SK-N-SH (cell line): Measurements from ENCODE around the gene ADCY6. TPM values are rescaled to one million over a fixed set of nuclear protein-coding genes. Genes with fewer than 3 reads are reported as not detected.

Experiments
- ELF1 ChIP-seq: IDR thresholded peaks from 2 replicates; pipeline ENCODE4 v1.4.0; 2012
- EP300 ChIP-seq, 2 experiments: IDR thresholded peaks; 2 replicates each; pipeline versions ENCODE4 v1.4.0 to v1.6.1; 2012; ENCODE audit warnings: borderline replicate concordance in 1 of 2, low read depth in 1 of 2, low read length in 1 of 2
- EZH2phosphoT487 ChIP-seq: fragments of 200-600 bp; sonication (generic); IDR thresholded peaks from 2 replicates; pipeline ENCODE4 v1.6.1; 2017; ENCODE audit warnings: low read depth, mixed run types, mild to moderate bottlenecking, antibody characterized with exemption, moderate library complexity, borderline replicate concordance
- FOXM1 ChIP-seq: IDR thresholded peaks from 2 replicates; pipeline ENCODE4 v1.4.0; 2012; ENCODE audit warnings: low read depth, mild to moderate bottlenecking
- GABPA ChIP-seq: IDR thresholded peaks from 2 replicates; pipeline ENCODE4 v1.4.0; 2012; ENCODE audit warnings: low read depth, mild to moderate bottlenecking
- JUND ChIP-seq: IDR thresholded peaks from 2 replicates; pipeline ENCODE4 v1.4.0; 2012
- MAX ChIP-seq: IDR thresholded peaks from 2 replicates; pipeline ENCODE4 v1.4.0; 2012; ENCODE audit warnings: low read depth
- MEF2A ChIP-seq: IDR thresholded peaks from 2 replicates; pipeline ENCODE4 v1.4.0; 2012; ENCODE audit warnings: low read depth, borderline replicate concordance
- MXI1 ChIP-seq: IDR thresholded peaks from 2 replicates; pipeline ENCODE4 v1.6.1; 2012; ENCODE audit warnings: mild to moderate bottlenecking, low read depth, low read length, improper control_type of control experiment
- PBX3 ChIP-seq: IDR thresholded peaks from 2 replicates; pipeline ENCODE4; 2012
- RAD21 ChIP-seq: IDR thresholded peaks from 2 replicates; pipeline ENCODE4 v1.6.1; 2012; ENCODE audit warnings: mild to moderate bottlenecking, low read length
- RCOR1 ChIP-seq: fragments of 150-350 bp; IDR thresholded peaks from 2 replicates; pipeline ENCODE4 v1.6.1; 2017; ENCODE audit warnings: antibody characterized with exemption, low read length
- REST ChIP-seq: IDR thresholded peaks from 2 replicates; pipeline ENCODE4 v1.6.1; 2012; ENCODE audit warnings: mild to moderate bottlenecking, low read depth, low read length, moderate library complexity
- RFX5 ChIP-seq: IDR thresholded peaks from 2 replicates; pipeline ENCODE4 v1.6.1; 2012; ENCODE audit warnings: mild to moderate bottlenecking, improper control_type of control experiment, low read length
- SMC3 ChIP-seq: IDR thresholded peaks from 2 replicates; pipeline ENCODE4 v1.6.1; 2012; ENCODE audit warnings: low read depth, low read length, improper control_type of control experiment
- TCF12 ChIP-seq: IDR thresholded peaks from 2 replicates; pipeline ENCODE4 v1.4.0; 2012
- TEAD4 ChIP-seq: IDR thresholded peaks from 2 replicates; pipeline ENCODE4 v1.4.0; 2012; ENCODE audit warnings: mild to moderate bottlenecking, borderline replicate concordance; ENCODE audit not compliant: insufficient read depth
- USF1 ChIP-seq: IDR thresholded peaks from 2 replicates; pipeline ENCODE4 v1.4.0; 2012; ENCODE audit warnings: low read depth, borderline replicate concordance
- USF2 ChIP-seq: fragments of 150-350 bp; IDR thresholded peaks from 2 replicates; pipeline ENCODE4 v1.6.1; 2017; ENCODE audit warnings: antibody characterized with exemption, low read length, low read depth, borderline replicate concordance
- YY1 ChIP-seq: IDR thresholded peaks from 2 replicates; pipeline ENCODE4 v1.4.0; 2012; ENCODE audit warnings: low read depth, mild to moderate bottlenecking
- ZBTB33 ChIP-seq: IDR thresholded peaks from 2 replicates; pipeline ENCODE4 v1.4.0; 2012; ENCODE audit warnings: low read depth, borderline replicate concordance
- polyA plus RNA-seq, 3 experiments: library from polyadenylated mRNA; depleted of rRNA; stranded (reverse); fragments of >200 nt; gene quantifications; 2 replicates each; pipeline ENCODE4 v1.2.3, GENCODE V29; 2012

Gene ADCY6
- polyA plus RNA-seq, 1 of the 3 experiments (the other 2 are of a cell fraction) = 36.0 TPM

- no peak for TF ChIP-seq PBX3
- TF ChIP-seq EP300 (IDR thresholded peaks at IDR 0.05; ENCODE audit: borderline replicate concordance in 1 of 2, low read depth in 1 of 2, low read length in 1 of 2) = no peak
- TF ChIP-seq MAX = peak; percentile 86
- no peak for TF ChIP-seq EZH2phosphoT487
- peak; percentile 41 for TF ChIP-seq SMC3
- no peak for TF ChIP-seq ELF1
- no peak for TF ChIP-seq REST
- peak; percentile 37; the same call in 1 of the 2 replicates for TF ChIP-seq GABPA
- TF ChIP-seq MEF2A = no peak
- 0 out of 2 replicates have a peak, but pooled peaks have one; percentile 58 for TF ChIP-seq YY1
- TF ChIP-seq TEAD4 = no peak
- peak; percentile 18; the same call in 1 of the 2 replicates for TF ChIP-seq RAD21
- TF ChIP-seq RFX5 = no peak
- TF ChIP-seq ZBTB33 = no peak
- no peak for TF ChIP-seq TCF12
- TF ChIP-seq USF1 = no peak
- TF ChIP-seq FOXM1 = no peak
- TF ChIP-seq MXI1 = peak; percentile 87
- TF ChIP-seq RCOR1 = no peak
- TF ChIP-seq JUND = no peak
- TF ChIP-seq USF2 = no peak
- TF ChIP-seq, all 33 proteins: peak for 9
These were observed 25.6 kb upstream of the ADCY6 start (continued) for GRCh38 chr12:48814262-48815125.
